ENCODE results near the gene GPBP1L1. TPM values are rescaled to one million over a fixed set of nuclear protein-coding genes. Genes with fewer than 3 reads are reported as not detected.

The GPBP1L1 gene
- total RNA-seq, 1 experiment from 2014 or later = 110 TPM

DNA sequence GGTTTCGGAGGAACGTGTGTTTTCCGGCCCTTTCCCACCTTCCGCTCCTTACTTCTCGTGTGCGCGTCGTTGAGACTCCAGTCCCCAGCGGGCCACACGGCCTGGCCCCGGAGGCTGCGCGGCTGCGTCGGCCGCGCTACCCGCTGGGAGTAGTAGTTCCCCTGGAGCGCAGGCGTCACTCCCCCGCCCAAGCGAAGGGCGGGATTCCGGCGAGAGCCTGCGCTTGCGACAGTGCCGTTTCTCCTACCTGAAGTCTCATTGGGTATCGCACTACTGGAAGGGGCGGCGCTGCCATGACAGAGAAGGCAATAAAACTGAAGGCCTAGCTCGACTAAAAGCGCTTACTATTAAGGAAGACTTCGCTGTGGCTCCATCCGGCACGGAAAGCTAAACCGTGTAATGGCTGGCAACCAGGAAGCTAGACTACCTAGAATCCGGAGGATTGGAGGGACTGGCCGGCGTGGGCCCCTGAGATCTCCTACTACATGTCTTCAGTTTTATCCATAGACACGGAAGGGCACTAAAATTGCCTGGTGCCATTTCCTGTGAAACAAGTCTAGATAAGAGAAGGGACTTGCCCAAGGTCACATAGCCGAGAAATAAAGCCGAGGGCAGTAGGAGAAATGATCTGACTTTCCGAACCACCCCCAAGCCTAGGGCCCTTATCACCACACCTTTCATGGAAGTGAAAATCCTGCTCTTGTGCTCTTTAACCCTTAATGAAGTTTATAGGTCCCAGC, 851 bp upstream of the GPBP1L1 start:
- RAD21 ChIA-PET (ENCODE audit: low non-redundant PET in 1 of 2, low total read pairs in 2 of 2, uncharacterized antibody in 2 of 2, unreplicated experiment in 2 of 2) = no interaction called here
- peak; percentile 98 for DNase-seq (ENCODE audit: low read depth, low spot score)
- intact Hi-C loops (cut with micrococcal nuclease) = loop anchor here (2.0 to 10.0 kb wide), 3 partner anchors 64 to 162 kb away; partner anchors contain the start of genes IPP, MAST2 and PRDX1
- Histone ChIP-seq H3K27ac (ENCODE audit: low read depth, low read length) (peak overlapping the region; percentile 94), H3K9ac (ENCODE audit: low read length) (peak overlapping the region; percentile 91), H3K9me2 (ENCODE audit: insufficient read depth) (no peaks in the 10 kb centered on the region), H3K9me3 (ENCODE audit: control insufficient read depth in 1 of 2, insufficient read depth in 1 of 2, low read depth in 1 of 2, low read length in 2 of 2) (no peaks in the 10 kb centered on the region), H3K4me1 (ENCODE audit: control insufficient read depth in 1 of 2, insufficient read depth in 2 of 2, low read length in 2 of 2) (peaks cover 3 to 23% of the 10 kb centered on the region in 2 experiments; a peak in 3 of 4 replicates), H3K27me3 (ENCODE audit: insufficient read depth, low read length) (no peaks in the 10 kb centered on the region), H3K4me2 (ENCODE audit: low read length) (peak overlapping the region; percentile 89), H4K20me1 (ENCODE audit: insufficient read depth) (peaks cover 5% of the 10 kb centered on the region; the same call in 1 of the 2 replicates), H3K79me2 (ENCODE audit: insufficient read depth, low read length) (peaks cover 81% of the 10 kb centered on the region), H3K4me3 (replicated peaks in 1 of 2; ENCODE audit: low read depth in 1 of 2, low read length in 2 of 2) (peak overlapping the region; percentile 56 to 77), H3K36me3 (ENCODE audit: control insufficient read depth in 1 of 2, insufficient read depth in 2 of 2, low read length in 2 of 2) (peaks cover 2 to 14% of the 10 kb centered on the region in 2 experiments), H2AFZ (ENCODE audit: low read depth, low read length, poor library complexity, severe bottlenecking) (no peak overlapping the region)
- POLR2A ChIA-PET = interaction anchor here (0.5 to 1.5 kb wide), 7 partner anchors 8 to 494 kb away, joined by 3 to 8 read pairs (median 4); partner anchors contain the start of genes CCDC163, MMACHC and PRDX1
- TF ChIP-seq POLR2A (IDR thresholded peaks at IDR 0.05; ENCODE audit: borderline replicate concordance, extremely low read depth, insufficient read depth, insufficient read length) (peak; percentile 83), POLR2AphosphoS5 (IDR thresholded peaks at IDR 0.05; ENCODE audit: low read depth, low read length) (peak; percentile 96), ZFX (IDR thresholded peaks at IDR 0.05) (peak; percentile 90), JUND (IDR thresholded peaks at IDR 0.05) (no peak), YY1 (IDR thresholded peaks at IDR 0.05; ENCODE audit: extremely low read depth, insufficient replicate concordance, low read depth, low read length) (peak; percentile 76)
- no TSS peak for BruUV-seq (replicated peaks)
- peak; percentile 88 for ATAC-seq
- CTCF ChIA-PET = interaction anchor here (1.4 kb wide), 1 partner anchor 10 kb away, joined by 4 read pairs; no protein-coding TSS in a partner anchor

DNA sequence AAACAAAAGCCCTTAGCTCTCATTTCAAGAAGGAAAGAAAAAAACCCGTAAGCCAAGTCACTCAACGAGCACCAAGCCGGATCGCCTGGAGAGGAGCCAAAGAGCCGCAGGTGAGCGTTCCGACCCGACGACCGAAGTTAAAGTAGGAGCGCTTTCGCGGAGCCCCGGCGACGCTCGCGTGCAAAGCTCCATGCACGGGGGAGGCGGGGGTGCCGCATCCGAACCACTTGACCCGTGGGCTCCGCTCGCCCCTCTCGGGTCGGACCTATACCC, 382 bp downstream of the GPBP1L1 start:
- H3K4me2 ChIP-seq (ENCODE audit: low read length) = peak overlapping the region; percentile 89
- peak overlapping the region; percentile 94 for H3K27ac ChIP-seq (ENCODE audit: low read depth, low read length)
- H3K4me3 ChIP-seq (replicated peaks in 1 of 2; ENCODE audit: low read depth in 1 of 2, low read length in 2 of 2) = peak overlapping the region; percentile 56 to 77
- H3K9me2 ChIP-seq (ENCODE audit: insufficient read depth) = no peaks in the 10 kb centered on the region
- peak overlapping the region; percentile 91 for H3K9ac ChIP-seq (ENCODE audit: low read length)
- H2AFZ ChIP-seq (ENCODE audit: low read depth, low read length, poor library complexity, severe bottlenecking) = no peak overlapping the region
- peaks cover 84% of the 10 kb centered on the region for H3K79me2 ChIP-seq (ENCODE audit: insufficient read depth, low read length)
- POLR2A ChIA-PET = interaction anchor here (1.2 to 1.5 kb wide), 5 partner anchors 9 to 495 kb away, joined by 3 to 6 read pairs (median 4); partner anchors contain the start of genes CCDC163, MMACHC and PRDX1
- BruUV-seq (replicated peaks) = no TSS peak
- H3K9me3 ChIP-seq (ENCODE audit: control insufficient read depth in 1 of 2, insufficient read depth in 1 of 2, low read depth in 1 of 2, low read length in 2 of 2) = no peaks in the 10 kb centered on the region
- H3K27me3 ChIP-seq (ENCODE audit: insufficient read depth, low read length) = no peaks in the 10 kb centered on the region
- H4K20me1 ChIP-seq (ENCODE audit: insufficient read depth) = peaks cover 10% of the 10 kb centered on the region; the same call in 1 of the 2 replicates
- RAD21 ChIA-PET (ENCODE audit: low non-redundant PET in 1 of 2, low total read pairs in 2 of 2, uncharacterized antibody in 2 of 2, unreplicated experiment in 2 of 2) = no interaction called here
- ATAC-seq (no peak), DNase-seq (ENCODE audit: low read depth, low spot score) (peak; percentile 4)
- peaks cover 0 to 5% of the 10 kb centered on the region in 2 experiments; a peak in 3 of 4 replicates for H3K36me3 ChIP-seq (ENCODE audit: control insufficient read depth in 1 of 2, insufficient read depth in 2 of 2, low read length in 2 of 2)
- H3K4me1 ChIP-seq (ENCODE audit: control insufficient read depth in 1 of 2, insufficient read depth in 2 of 2, low read length in 2 of 2) = peaks cover 3 to 23% of the 10 kb centered on the region in 2 experiments; a peak in 3 of 4 replicates
- intact Hi-C loops (cut with micrococcal nuclease) = loop anchor here (2.0 to 10.0 kb wide), 3 partner anchors 65 to 161 kb away; partner anchors contain the start of genes IPP, MAST2 and PRDX1
- CTCF ChIA-PET = interaction anchor here (1.4 kb wide), 1 partner anchor 9 kb away, joined by 4 read pairs; no protein-coding TSS in a partner anchor
- TF ChIP-seq ZFX (IDR thresholded peaks at IDR 0.05) = no peak
- TF ChIP-seq ZBTB33 (IDR thresholded peaks at IDR 0.05; ENCODE audit: extremely low read depth, insufficient replicate concordance, low read length) = no peak
- no peak for TF ChIP-seq EGR1 (IDR thresholded peaks at IDR 0.05; ENCODE audit: low read depth)
- no peak for TF ChIP-seq ZNF274 (IDR thresholded peaks at IDR 0.05; ENCODE audit: low read depth, low read length)
- no peak for TF ChIP-seq MAX (IDR thresholded peaks at IDR 0.05)
- no peak for TF ChIP-seq ATF3 (IDR thresholded peaks at IDR 0.05)
- TF ChIP-seq SP1 (IDR thresholded peaks at IDR 0.05; ENCODE audit: low read depth) = no peak
- no peak for TF ChIP-seq POLR2A (IDR thresholded peaks at IDR 0.05; ENCODE audit: borderline replicate concordance, extremely low read depth, insufficient read depth, insufficient read length)
- no peak for TF ChIP-seq SIN3A (IDR thresholded peaks at IDR 0.05; ENCODE audit: low read depth)
- no peak for TF ChIP-seq TCF7L2 (IDR thresholded peaks at IDR 0.05; ENCODE audit: borderline replicate concordance, extremely low read depth, insufficient read depth, insufficient read length)
- TF ChIP-seq, protein P1, sequence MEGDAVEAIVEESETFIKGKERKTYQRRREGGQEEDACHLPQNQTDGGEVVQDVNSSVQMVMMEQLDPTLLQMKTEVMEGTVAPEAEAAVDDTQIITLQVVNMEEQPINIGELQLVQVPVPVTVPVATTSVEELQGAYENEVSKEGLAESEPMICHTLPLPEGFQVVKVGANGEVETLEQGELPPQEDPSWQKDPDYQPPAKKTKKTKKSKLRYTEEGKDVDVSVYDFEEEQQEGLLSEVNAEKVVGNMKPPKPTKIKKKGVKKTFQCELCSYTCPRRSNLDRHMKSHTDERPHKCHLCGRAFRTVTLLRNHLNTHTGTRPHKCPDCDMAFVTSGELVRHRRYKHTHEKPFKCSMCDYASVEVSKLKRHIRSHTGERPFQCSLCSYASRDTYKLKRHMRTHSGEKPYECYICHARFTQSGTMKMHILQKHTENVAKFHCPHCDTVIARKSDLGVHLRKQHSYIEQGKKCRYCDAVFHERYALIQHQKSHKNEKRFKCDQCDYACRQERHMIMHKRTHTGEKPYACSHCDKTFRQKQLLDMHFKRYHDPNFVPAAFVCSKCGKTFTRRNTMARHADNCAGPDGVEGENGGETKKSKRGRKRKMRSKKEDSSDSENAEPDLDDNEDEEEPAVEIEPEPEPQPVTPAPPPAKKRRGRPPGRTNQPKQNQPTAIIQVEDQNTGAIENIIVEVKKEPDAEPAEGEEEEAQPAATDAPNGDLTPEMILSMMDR (IDR thresholded peaks at IDR 0.05 in 2 of 3, conservative IDR thresholded peaks at IDR 0.05 in 1 of 3; ENCODE audit: borderline replicate concordance in 1 of 3, insufficient read depth in 1 of 3, low read depth in 2 of 3, low read length in 2 of 3) = no peak

All from HCT116 (cell line).